Ovary (tissue), 3 donors: ENCODE data around the gene AKAP12.

ENCODE experiments used
- EP300 ChIP-seq: sonication (generic); formaldehyde crosslinking; IDR thresholded peaks from one replicate; pipeline ENCODE4 v1.6.1; 2017; ENCODE audit warnings: antibody characterized with exemption
- TF ChIP-seq, protein P1 (sequence below), 3 donors: fragments of 450-650 bp in 2 of 3; fragments of 200-600 bp in 1 of 3; IDR thresholded peaks; one replicate each; pipeline versions ENCODE4 v1.5.1 to v1.8.0; 2016 to 2022; ENCODE audit warnings: antibody characterized with exemption in 3 of 3, mild to moderate bottlenecking in 1 of 3
- donor health status: DM: no; HTN: no; CAD: no.

DNA sequence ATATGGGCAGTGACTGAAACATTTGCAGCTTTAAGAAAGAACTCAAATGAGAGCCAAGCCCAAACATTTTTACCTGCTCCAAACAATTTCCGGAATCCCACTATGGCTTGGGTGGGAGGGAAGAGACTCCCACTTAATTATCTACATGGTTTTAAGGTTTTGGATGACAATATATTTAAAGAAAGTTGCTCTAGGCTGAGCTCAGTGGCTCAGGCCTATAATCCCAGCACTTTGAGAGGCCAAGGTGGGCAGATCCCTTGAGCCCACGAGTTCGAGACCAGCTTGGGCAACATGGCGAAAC lies 9.5 kb upstream of the AKAP12 start:
- TF ChIP-seq, protein P1, sequence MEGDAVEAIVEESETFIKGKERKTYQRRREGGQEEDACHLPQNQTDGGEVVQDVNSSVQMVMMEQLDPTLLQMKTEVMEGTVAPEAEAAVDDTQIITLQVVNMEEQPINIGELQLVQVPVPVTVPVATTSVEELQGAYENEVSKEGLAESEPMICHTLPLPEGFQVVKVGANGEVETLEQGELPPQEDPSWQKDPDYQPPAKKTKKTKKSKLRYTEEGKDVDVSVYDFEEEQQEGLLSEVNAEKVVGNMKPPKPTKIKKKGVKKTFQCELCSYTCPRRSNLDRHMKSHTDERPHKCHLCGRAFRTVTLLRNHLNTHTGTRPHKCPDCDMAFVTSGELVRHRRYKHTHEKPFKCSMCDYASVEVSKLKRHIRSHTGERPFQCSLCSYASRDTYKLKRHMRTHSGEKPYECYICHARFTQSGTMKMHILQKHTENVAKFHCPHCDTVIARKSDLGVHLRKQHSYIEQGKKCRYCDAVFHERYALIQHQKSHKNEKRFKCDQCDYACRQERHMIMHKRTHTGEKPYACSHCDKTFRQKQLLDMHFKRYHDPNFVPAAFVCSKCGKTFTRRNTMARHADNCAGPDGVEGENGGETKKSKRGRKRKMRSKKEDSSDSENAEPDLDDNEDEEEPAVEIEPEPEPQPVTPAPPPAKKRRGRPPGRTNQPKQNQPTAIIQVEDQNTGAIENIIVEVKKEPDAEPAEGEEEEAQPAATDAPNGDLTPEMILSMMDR (IDR thresholded peaks at IDR 0.05), result no peak
- TF ChIP-seq EP300, result no peak
